K562 (cell line): ENCODE results near the gene AMPD3. TPM values are rescaled to one million over a fixed set of nuclear protein-coding genes. Genes with fewer than 3 reads are reported as not detected.

Experiments used
- CXXC5 ChIP-seq: fragments of 250-450 bp; sonication (Bioruptor Pico); IDR thresholded peaks from 2 replicates; pipeline ENCODE4 v1.8.0; 2022; ENCODE audit warnings: inconsistent platforms, mild to moderate bottlenecking, moderate library complexity
- DIDO1 ChIP-seq: fragments of 450-650 bp; IDR thresholded peaks from 2 replicates; pipeline ENCODE4 v1.6.1; 2016; ENCODE audit warnings: low read depth, missing biosample characterization, missing genetic modification characterization
- ESRRA ChIP-seq: fragments of 450-650 bp; IDR thresholded peaks from 2 replicates; pipeline ENCODE4 v1.6.1; 2014; ENCODE audit warnings: low read depth, mild to moderate bottlenecking, moderate library complexity, borderline replicate concordance
- HNRNPLL ChIP-seq: fragments of 200-400 bp; formaldehyde crosslinking; IDR thresholded peaks from 2 replicates; pipeline ENCODE4 v1.6.1; 2017; ENCODE audit warnings: low read length, low read depth, mild to moderate bottlenecking; ENCODE audit not compliant: poor library complexity, severe bottlenecking
- KDM2B ChIP-seq: fragments of 250-450 bp; sonication (Bioruptor Pico); IDR thresholded peaks from 2 replicates; pipeline ENCODE4 v1.8.0; 2021; ENCODE audit warnings: mild to moderate bottlenecking, moderate library complexity
- MAFK ChIP-seq: IDR thresholded peaks from 2 replicates; pipeline ENCODE4 v1.6.1; 2011; ENCODE audit warnings: low read length, improper control_type of control experiment
- MTA2 ChIP-seq: fragments of 450-650 bp; IDR thresholded peaks from 2 replicates; pipeline ENCODE4 v1.6.1; 2016; ENCODE audit warnings: low read depth
- NRF1 ChIP-seq, 2 experiments: fragments of 450-650 bp; IDR thresholded peaks in 1 of 2; conservative IDR thresholded peaks in 1 of 2; 2 replicates each; pipeline ENCODE4 v1.6.1; 2014; ENCODE audit warnings: mild to moderate bottlenecking in 2 of 2
- RFX5 ChIP-seq: IDR thresholded peaks from 2 replicates; pipeline ENCODE4 v1.6.1; 2011; ENCODE audit warnings: low read depth, mild to moderate bottlenecking, improper control_type of control experiment, low read length
- SIRT6 ChIP-seq: IDR thresholded peaks from one replicate; pipeline ENCODE4 v1.6.1; 2012; ENCODE audit warnings: low read depth, mild to moderate bottlenecking, control low read depth, inconsistent platforms, low read length, moderate library complexity
- SP2 ChIP-seq: IDR thresholded peaks from 2 replicates; pipeline ENCODE4 v1.6.1; 2011; ENCODE audit warnings: mild to moderate bottlenecking, low read depth, low read length, moderate library complexity; ENCODE audit not compliant: poor library complexity, severe bottlenecking; ENCODE audit errors: extremely low read depth
- TCF7L2 ChIP-seq: fragments of 150-350 bp; IDR thresholded peaks from 2 replicates; pipeline ENCODE4 v1.6.1; 2016; ENCODE audit warnings: low read depth, mild to moderate bottlenecking, low read length, moderate library complexity
- XRCC4 ChIP-seq: IDR thresholded peaks from one replicate; pipeline ENCODE4 v1.6.1; 2011; ENCODE audit not compliant: insufficient read depth, insufficient read length; ENCODE audit errors: extremely low read depth
- ZFP1 ChIP-seq: fragments of 450-650 bp; formaldehyde crosslinking; IDR thresholded peaks from 2 replicates; pipeline ENCODE4 v1.4.0; 2020; ENCODE audit warnings: mild to moderate bottlenecking, mixed read lengths
- polyA plus RNA-seq, 8 experiments: library from polyadenylated mRNA; depleted of rRNA in 4 of 8; stranded (reverse) in 5 of 8; unstranded in 3 of 8; fragments of >200 nt; fragmentation: Nextera tagmentation in 2 of 8; fragmentation: Illumina TruSeq in 1 of 8; extraction: Ambion mirVana in 2 of 8; extraction: Trizol in 1 of 8; gene quantifications; 2 replicates each; pipeline versions ENCODE4 v1.2.1 to v1.2.3, GENCODE V29; 2011 to 2014; ENCODE audit warnings: inconsistent platforms in 1 of 8, missing spikeins in 1 of 8
- total RNA-seq, 7 experiments: library from RNA; depleted of rRNA in 6 of 7; stranded (reverse); fragments of >200 nt in 6 of 7; fragmentation: Illumina TruSeq in 2 of 7; extraction: Trizol in 2 of 7; gene quantifications; 2 replicates each; pipeline versions ENCODE4 v1.2.1 to v1.2.3, GENCODE V29; 2011 to 2021; ENCODE audit warnings: low replicate concordance in 1 of 7
- TF ChIP-seq, protein P1 (sequence below): fragments of 250-450 bp; sonication (Bioruptor Pico); IDR thresholded peaks from 2 replicates; pipeline ENCODE4 v1.8.0; 2022; ENCODE audit warnings: inconsistent platforms
- TF ChIP-seq, protein P2 (sequence below): fragments of 250-450 bp; sonication (Bioruptor Pico); IDR thresholded peaks from 2 replicates; pipeline ENCODE4 v1.8.0; 2021; ENCODE audit warnings: borderline replicate concordance, mild to moderate bottlenecking, moderate library complexity; ENCODE audit not compliant: poor library complexity, severe bottlenecking
- TF ChIP-seq, protein P3 (sequence below): fragments of 450-650 bp; IDR thresholded peaks from 2 replicates; pipeline ENCODE4 v1.6.1; 2016; ENCODE audit warnings: antibody characterized with exemption
- TF ChIP-seq, protein P4 (sequence below): sonication (generic); formaldehyde crosslinking; IDR thresholded peaks from 2 replicates; pipeline ENCODE4 v1.8.0; 2023; ENCODE audit warnings: missing genetic modification reagents, mild to moderate bottlenecking, borderline replicate concordance

Gene AMPD3
- total and polyA plus RNA-seq, 9 of the 15 experiments (the other 6 are each of a cell fraction or from before 2014, with no cell fraction given), result 4.4 to 23.6 (median 11.2) TPM

DNA sequence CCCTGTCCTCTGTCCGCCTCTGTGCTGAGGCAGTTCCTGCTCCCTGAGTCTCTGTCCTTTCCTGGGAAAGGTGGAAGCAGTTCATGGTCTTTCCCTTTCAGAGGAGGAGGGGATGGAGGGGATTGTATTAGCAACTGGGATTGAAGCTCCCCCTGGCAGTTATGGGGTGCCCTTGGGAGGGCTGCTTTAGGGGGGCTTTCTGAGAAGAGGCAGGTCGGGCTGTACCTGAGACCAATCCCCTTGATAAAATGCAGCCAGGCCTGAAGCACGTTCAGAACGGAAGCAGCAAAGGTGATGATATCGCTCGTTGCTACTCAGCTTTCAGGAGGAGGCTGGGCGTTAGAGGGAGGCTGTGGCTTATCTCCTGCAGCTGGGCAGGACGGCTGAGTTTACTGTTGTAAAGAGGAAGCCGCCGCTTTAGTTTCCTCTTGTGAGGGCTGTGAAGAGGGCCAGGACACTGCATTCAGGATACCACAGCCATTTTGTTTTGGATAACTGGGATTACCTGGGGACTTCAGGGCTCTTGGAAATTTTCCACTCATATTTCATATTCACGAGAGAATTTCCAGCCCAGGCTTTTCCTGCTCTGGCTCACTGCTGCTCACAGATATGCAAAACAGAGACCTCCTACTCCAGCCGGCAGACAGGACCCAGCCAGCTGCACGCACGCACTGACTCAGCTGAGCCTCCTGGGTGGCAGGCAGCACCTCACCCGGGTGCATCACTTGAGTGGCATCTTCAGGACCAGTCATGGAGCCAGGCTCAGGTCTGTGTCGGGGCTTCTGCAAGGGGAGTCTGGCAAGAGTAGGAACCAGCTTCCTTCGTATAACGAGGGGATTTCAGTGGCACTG lies 798 bp downstream of the AMPD3 start (continued):
- TF ChIP-seq SIRT6 (no peak), MAFK (0 out of 2 replicates have a peak, but pooled peaks have one; percentile 3), ESRRA (peak; percentile 39; the same call in 1 of the 2 replicates), TCF7L2 (no peak), XRCC4 (no peak), MTA2 (no peak), DIDO1 (tag) (no peak), ZFP1 (CRISPR knock-in tag) (no peak), NRF1 (conservative IDR thresholded peaks at IDR 0.05 in 1 of 2, IDR thresholded peaks at IDR 0.05 in 1 of 2) (peak; percentile 49 to 51; a peak in 3 of 4 replicates), SP2 (no peak), RFX5 (no peak), HNRNPLL (no peak), KDM2B (no peak), CXXC5 (CRISPR knock-in tag) (peak; percentile 88)
- TF ChIP-seq, protein P1, sequence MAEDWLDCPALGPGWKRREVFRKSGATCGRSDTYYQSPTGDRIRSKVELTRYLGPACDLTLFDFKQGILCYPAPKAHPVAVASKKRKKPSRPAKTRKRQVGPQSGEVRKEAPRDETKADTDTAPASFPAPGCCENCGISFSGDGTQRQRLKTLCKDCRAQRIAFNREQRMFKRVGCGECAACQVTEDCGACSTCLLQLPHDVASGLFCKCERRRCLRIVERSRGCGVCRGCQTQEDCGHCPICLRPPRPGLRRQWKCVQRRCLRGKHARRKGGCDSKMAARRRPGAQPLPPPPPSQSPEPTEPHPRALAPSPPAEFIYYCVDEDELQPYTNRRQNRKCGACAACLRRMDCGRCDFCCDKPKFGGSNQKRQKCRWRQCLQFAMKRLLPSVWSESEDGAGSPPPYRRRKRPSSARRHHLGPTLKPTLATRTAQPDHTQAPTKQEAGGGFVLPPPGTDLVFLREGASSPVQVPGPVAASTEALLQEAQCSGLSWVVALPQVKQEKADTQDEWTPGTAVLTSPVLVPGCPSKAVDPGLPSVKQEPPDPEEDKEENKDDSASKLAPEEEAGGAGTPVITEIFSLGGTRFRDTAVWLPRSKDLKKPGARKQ (CRISPR knock-in tag), result no peak
- TF ChIP-seq, protein P2, sequence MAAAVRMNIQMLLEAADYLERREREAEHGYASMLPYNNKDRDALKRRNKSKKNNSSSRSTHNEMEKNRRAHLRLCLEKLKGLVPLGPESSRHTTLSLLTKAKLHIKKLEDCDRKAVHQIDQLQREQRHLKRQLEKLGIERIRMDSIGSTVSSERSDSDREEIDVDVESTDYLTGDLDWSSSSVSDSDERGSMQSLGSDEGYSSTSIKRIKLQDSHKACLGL, result no peak
- TF ChIP-seq, protein P3, sequence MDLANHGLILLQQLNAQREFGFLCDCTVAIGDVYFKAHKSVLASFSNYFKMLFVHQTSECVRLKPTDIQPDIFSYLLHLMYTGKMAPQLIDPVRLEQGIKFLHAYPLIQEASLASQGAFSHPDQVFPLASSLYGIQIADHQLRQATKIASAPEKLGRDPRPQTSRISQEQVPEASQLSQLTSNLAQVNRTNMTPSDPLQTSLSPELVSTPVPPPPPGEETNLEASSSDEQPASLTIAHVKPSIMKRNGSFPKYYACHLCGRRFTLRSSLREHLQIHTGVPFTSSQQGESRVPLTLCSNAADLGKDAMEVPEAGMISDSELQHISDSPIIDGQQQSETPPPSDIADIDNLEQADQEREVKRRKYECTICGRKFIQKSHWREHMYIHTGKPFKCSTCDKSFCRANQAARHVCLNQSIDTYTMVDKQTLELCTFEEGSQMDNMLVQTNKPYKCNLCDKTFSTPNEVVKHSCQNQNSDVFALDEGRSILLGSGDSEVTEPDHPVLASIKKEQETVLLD, result no peak; the same call in 1 of the 2 replicates
- TF ChIP-seq, protein P4, sequence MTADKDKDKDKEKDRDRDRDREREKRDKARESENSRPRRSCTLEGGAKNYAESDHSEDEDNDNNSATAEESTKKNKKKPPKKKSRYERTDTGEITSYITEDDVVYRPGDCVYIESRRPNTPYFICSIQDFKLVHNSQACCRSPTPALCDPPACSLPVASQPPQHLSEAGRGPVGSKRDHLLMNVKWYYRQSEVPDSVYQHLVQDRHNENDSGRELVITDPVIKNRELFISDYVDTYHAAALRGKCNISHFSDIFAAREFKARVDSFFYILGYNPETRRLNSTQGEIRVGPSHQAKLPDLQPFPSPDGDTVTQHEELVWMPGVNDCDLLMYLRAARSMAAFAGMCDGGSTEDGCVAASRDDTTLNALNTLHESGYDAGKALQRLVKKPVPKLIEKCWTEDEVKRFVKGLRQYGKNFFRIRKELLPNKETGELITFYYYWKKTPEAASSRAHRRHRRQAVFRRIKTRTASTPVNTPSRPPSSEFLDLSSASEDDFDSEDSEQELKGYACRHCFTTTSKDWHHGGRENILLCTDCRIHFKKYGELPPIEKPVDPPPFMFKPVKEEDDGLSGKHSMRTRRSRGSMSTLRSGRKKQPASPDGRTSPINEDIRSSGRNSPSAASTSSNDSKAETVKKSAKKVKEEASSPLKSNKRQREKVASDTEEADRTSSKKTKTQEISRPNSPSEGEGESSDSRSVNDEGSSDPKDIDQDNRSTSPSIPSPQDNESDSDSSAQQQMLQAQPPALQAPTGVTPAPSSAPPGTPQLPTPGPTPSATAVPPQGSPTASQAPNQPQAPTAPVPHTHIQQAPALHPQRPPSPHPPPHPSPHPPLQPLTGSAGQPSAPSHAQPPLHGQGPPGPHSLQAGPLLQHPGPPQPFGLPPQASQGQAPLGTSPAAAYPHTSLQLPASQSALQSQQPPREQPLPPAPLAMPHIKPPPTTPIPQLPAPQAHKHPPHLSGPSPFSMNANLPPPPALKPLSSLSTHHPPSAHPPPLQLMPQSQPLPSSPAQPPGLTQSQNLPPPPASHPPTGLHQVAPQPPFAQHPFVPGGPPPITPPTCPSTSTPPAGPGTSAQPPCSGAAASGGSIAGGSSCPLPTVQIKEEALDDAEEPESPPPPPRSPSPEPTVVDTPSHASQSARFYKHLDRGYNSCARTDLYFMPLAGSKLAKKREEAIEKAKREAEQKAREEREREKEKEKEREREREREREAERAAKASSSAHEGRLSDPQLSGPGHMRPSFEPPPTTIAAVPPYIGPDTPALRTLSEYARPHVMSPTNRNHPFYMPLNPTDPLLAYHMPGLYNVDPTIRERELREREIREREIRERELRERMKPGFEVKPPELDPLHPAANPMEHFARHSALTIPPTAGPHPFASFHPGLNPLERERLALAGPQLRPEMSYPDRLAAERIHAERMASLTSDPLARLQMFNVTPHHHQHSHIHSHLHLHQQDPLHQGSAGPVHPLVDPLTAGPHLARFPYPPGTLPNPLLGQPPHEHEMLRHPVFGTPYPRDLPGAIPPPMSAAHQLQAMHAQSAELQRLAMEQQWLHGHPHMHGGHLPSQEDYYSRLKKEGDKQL, result no peak
